PC-9 (cell line): Measurements from ENCODE around the gene CEMIP2. TPM values are rescaled to one million over a fixed set of nuclear protein-coding genes. Genes with fewer than 3 reads are reported as not detected.

Experiments
- BruUV-seq: library from RNA; stranded (reverse); fragments of 400-500 nt; replicated peaks from 2 replicates; lab custom pipeline; 2021; lab: Mats Ljungman, UMichigan
- CTCF ChIA-PET: fragments of 300-600 bp; sonication (Branson Sonifier 250); formaldehyde crosslinking; loops from one replicate; lab custom pipeline; 2022; ENCODE audit warnings: antibody characterized with exemption; lab: Charles Lee
- POLR2A ChIA-PET: fragments of 300-600 bp; sonication (Branson Sonifier 250); formaldehyde crosslinking; loops from one replicate; lab custom pipeline; 2022; ENCODE audit warnings: antibody characterized with exemption; ENCODE audit not compliant: unreplicated experiment; lab: Charles Lee
- DNase-seq, 2 experiments: peaks; one replicate each; pipeline versions ENCODE4 v3.0.0 to v3.0.0-alpha.2; 2015 to 2022; ENCODE audit warnings: mixed read lengths in 1 of 2
- H2AFZ ChIP-seq: fragments of 200-600 bp; sonication (generic); 2 replicates; pipeline ENCODE4 v1.8.1; 2017; ENCODE audit warnings: antibody characterized with exemption
- H3F3A ChIP-seq: fragments of 200-600 bp; sonication (generic); 2 replicates; pipeline ENCODE4 v1.8.1; 2017; ENCODE audit warnings: antibody characterized with exemption, mild to moderate bottlenecking, low read depth; ENCODE audit not compliant: insufficient read depth
- H3K27ac ChIP-seq: fragments of 200-600 bp; sonication (generic); 2 replicates; pipeline ENCODE4 v1.6.1; 2016; ENCODE audit warnings: mixed run types
- H3K27me3 ChIP-seq: fragments of 200-600 bp; sonication (generic); 2 replicates; pipeline ENCODE4 v1.6.1; 2016; ENCODE audit warnings: low read depth, mixed run types; ENCODE audit not compliant: insufficient read depth
- H3K36me3 ChIP-seq: fragments of 200-600 bp; sonication (generic); 2 replicates; pipeline ENCODE4 v1.6.1; 2016; ENCODE audit warnings: low read depth, mixed run types
- H3K4me1 ChIP-seq: fragments of 200-600 bp; sonication (generic); replicated peaks from 2 replicates; pipeline ENCODE4 v1.6.1; 2016; ENCODE audit warnings: mixed run types; ENCODE audit not compliant: insufficient read depth
- H3K4me2 ChIP-seq: fragments of 200-600 bp; sonication (generic); 2 replicates; pipeline ENCODE4 v1.6.1; 2017; ENCODE audit warnings: mixed run types
- H3K4me3 ChIP-seq: fragments of 200-600 bp; sonication (generic); 2 replicates; pipeline ENCODE4 v1.6.1; 2016; ENCODE audit warnings: mixed run types
- H3K79me2 ChIP-seq: fragments of 200-600 bp; sonication (generic); 2 replicates; pipeline ENCODE4 v1.6.1; 2017; ENCODE audit warnings: low read depth, mixed run types
- H3K9me2 ChIP-seq: fragments of 200-600 bp; sonication (generic); 2 replicates; pipeline ENCODE4 v1.8.1; 2017; ENCODE audit warnings: mild to moderate bottlenecking; ENCODE audit not compliant: insufficient read depth
- H3K9me3 ChIP-seq: fragments of 200-600 bp; sonication (generic); 2 replicates; pipeline ENCODE4 v1.8.1; 2016; ENCODE audit warnings: low read depth; ENCODE audit not compliant: insufficient read depth
- H4K20me1 ChIP-seq: fragments of 200-600 bp; sonication (generic); 2 replicates; pipeline ENCODE4 v1.8.1; 2017; ENCODE audit not compliant: insufficient read depth
- EZH2 ChIP-seq: fragments of 200-600 bp; sonication (generic); IDR thresholded peaks from 2 replicates; pipeline ENCODE4 v1.8.0; 2017; ENCODE audit warnings: antibody characterized with exemption, low read depth
- intact Hi-C: fragments of 100-400 bp; cut with micrococcal nuclease; formaldehyde crosslinking; loops from one replicate; pipeline ENCODE4 v1.10.0; 2022; ENCODE audit not compliant: unreplicated experiment
- total RNA-seq: library from RNA; stranded (reverse); gene quantifications from 2 replicates; pipeline ENCODE4 v1.2.3, GENCODE V29; 2021
- TF ChIP-seq, protein P1 (sequence below): fragments of 200-600 bp; sonication (generic); conservative IDR thresholded peaks from 2 replicates; pipeline ENCODE4 v1.6.1; 2017; ENCODE audit warnings: mixed run types, antibody characterized with exemption, mild to moderate bottlenecking, moderate library complexity

Gene CEMIP2
- total RNA-seq, 1 experiment from 2014 or later = 77.0 TPM

DNA sequence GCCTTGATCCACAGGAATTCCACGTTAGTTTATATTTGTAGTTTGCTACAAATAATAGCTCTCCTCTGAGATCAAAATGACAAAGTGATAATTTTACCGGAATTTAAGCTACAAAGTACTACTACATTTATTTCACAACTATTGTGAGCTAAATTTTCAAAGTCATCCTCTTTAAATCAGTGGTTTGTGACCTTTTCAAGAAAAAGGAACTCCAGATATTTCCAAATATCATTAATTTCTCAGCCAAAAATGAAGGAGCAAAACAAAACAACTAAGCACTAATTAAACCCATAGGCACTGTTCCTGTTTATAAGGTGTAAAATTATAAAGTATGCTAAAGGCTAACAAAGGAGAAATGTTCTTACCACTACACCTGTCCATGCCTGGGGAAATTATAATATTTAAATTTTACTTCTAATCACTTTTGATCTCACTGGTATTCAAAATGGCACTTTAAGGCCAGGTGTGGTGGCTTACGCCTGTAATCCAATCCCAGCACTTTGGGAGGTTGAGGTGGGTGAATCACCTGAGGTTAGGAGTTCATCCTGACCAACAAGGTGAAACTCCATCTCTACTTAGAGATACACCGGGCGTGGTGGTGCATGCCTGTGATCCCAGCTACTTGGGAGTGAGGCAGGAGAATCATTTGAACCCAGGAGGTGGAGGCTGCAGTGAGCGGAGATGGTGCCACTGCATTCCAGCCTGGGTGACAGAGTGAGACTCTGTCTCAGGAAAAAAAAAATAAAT lies 77.5 kb downstream of the CEMIP2 start:
- H3F3A ChIP-seq = peaks cover 38% of the 10 kb centered on the region
- no peaks in the 10 kb centered on the region for H3K27me3 ChIP-seq
- no peak overlapping the region for H3K4me3 ChIP-seq
- POLR2A ChIA-PET = interaction anchor here (0.6 to 0.9 kb wide), 5 partner anchors 8 to 675 kb away, joined by 3 to 5 read pairs (median 4); no protein-coding TSS in a partner anchor
- no peak for TF ChIP-seq EZH2
- TF ChIP-seq, protein P1, sequence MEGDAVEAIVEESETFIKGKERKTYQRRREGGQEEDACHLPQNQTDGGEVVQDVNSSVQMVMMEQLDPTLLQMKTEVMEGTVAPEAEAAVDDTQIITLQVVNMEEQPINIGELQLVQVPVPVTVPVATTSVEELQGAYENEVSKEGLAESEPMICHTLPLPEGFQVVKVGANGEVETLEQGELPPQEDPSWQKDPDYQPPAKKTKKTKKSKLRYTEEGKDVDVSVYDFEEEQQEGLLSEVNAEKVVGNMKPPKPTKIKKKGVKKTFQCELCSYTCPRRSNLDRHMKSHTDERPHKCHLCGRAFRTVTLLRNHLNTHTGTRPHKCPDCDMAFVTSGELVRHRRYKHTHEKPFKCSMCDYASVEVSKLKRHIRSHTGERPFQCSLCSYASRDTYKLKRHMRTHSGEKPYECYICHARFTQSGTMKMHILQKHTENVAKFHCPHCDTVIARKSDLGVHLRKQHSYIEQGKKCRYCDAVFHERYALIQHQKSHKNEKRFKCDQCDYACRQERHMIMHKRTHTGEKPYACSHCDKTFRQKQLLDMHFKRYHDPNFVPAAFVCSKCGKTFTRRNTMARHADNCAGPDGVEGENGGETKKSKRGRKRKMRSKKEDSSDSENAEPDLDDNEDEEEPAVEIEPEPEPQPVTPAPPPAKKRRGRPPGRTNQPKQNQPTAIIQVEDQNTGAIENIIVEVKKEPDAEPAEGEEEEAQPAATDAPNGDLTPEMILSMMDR = no peak
- no peaks in the 10 kb centered on the region for H4K20me1 ChIP-seq
- H3K4me1 ChIP-seq = peaks cover 49% of the 10 kb centered on the region
- no peaks in the 10 kb centered on the region for H3K9me2 ChIP-seq
- H3K79me2 ChIP-seq = no peaks in the 10 kb centered on the region
- intact Hi-C loops = loop anchor here (1.0 to 5.0 kb wide), 5 partner anchors 27 to 87 kb away; no protein-coding TSS in a partner anchor
- H3K9me3 ChIP-seq = no peaks in the 10 kb centered on the region
- no peak overlapping the region for H2AFZ ChIP-seq
- peak overlapping the region; percentile 77 for H3K27ac ChIP-seq
- peak overlapping the region; percentile 42 for H3K4me2 ChIP-seq
- DNase-seq = peak; percentile 82 to 88
- CTCF ChIA-PET = interaction anchor here (0.5 to 1.2 kb wide), 3 partner anchors 9 to 52 kb away, joined by 3 to 4 read pairs (median 3); no protein-coding TSS in a partner anchor
- TSS peak; percentile 8 for BruUV-seq
- peaks cover 46% of the 10 kb centered on the region for H3K36me3 ChIP-seq

- peak overlapping the region; percentile 77 for H3K27ac ChIP-seq
- no peak for DNase-seq
- POLR2A ChIA-PET = interaction anchor here (0.6 to 0.9 kb wide), 2 partner anchors 9 to 675 kb away, joined by 3 to 4 read pairs; no protein-coding TSS in a partner anchor
Observed at GRCh38 chr9:71690063-71690688, 78.1 kb downstream of the CEMIP2 start.

GRCh38 chr9:71687676-71688075 lies 80.6 kb downstream of the CEMIP2 start:
- Histone ChIP-seq H3K9me2 (no peaks in the 10 kb centered on the region), H3K36me3 (peaks cover 40% of the 10 kb centered on the region), H3K4me3 (no peak overlapping the region), H3K27ac (peak overlapping the region; percentile 43; the same call in 1 of the 2 replicates), H3K27me3 (no peaks in the 10 kb centered on the region), H3K4me1 (peaks cover 76% of the 10 kb centered on the region), H2AFZ (no peak overlapping the region), H3K79me2 (no peaks in the 10 kb centered on the region), H4K20me1 (no peaks in the 10 kb centered on the region), H3K9me3 (no peaks in the 10 kb centered on the region), H3K4me2 (no peak overlapping the region), H3F3A (peaks cover 44% of the 10 kb centered on the region)
- ChIA-PET POLR2A (no interaction called here), CTCF (no interaction called here)
- DNase-seq = no peak
- intact Hi-C loops = no loop called here
- TF ChIP-seq, protein P1 = no peak
- no peak for TF ChIP-seq EZH2
- BruUV-seq = no TSS peak

More at GRCh38 chr9:71690063-71690688, 78.1 kb downstream of the CEMIP2 start:
- peaks cover 56% of the 10 kb centered on the region for H3K4me1 ChIP-seq
- BruUV-seq = no TSS peak
- no peaks in the 10 kb centered on the region for H3K9me2 ChIP-seq
- H3F3A ChIP-seq = peaks cover 43% of the 10 kb centered on the region
- H3K4me3 ChIP-seq = no peak overlapping the region
- no peaks in the 10 kb centered on the region for H3K9me3 ChIP-seq
- H3K27me3 ChIP-seq = no peaks in the 10 kb centered on the region
- H2AFZ ChIP-seq = no peak overlapping the region
- peaks cover 46% of the 10 kb centered on the region for H3K36me3 ChIP-seq
- intact Hi-C loops = loop anchor here (2.0 to 5.0 kb wide), 3 partner anchors 37 to 69 kb away; no protein-coding TSS in a partner anchor
- CTCF ChIA-PET = interaction anchor here (0.6 to 1.2 kb wide), 2 partner anchors 9 to 53 kb away, joined by 3 to 4 read pairs; no protein-coding TSS in a partner anchor
- no peaks in the 10 kb centered on the region for H4K20me1 ChIP-seq
- no peaks in the 10 kb centered on the region for H3K79me2 ChIP-seq
- TF ChIP-seq EZH2 = no peak
- TF ChIP-seq, protein P1 = no peak
- 0 out of 2 replicates have a peak overlapping the region, but pooled peaks have one; percentile 42 for H3K4me2 ChIP-seq
